GM04503 (cell line): ENCODE results near the gene SCT.

Experiments
- DNase-seq: peaks from one replicate; pipeline ENCODE4 v3.0.0-alpha.2; 2012; ENCODE audit warnings: low read depth

Gene SCT

GRCh38 chr11:584287-584686 is 42.7 kb downstream of the SCT start:
- DNase-seq = no peak

DNA sequence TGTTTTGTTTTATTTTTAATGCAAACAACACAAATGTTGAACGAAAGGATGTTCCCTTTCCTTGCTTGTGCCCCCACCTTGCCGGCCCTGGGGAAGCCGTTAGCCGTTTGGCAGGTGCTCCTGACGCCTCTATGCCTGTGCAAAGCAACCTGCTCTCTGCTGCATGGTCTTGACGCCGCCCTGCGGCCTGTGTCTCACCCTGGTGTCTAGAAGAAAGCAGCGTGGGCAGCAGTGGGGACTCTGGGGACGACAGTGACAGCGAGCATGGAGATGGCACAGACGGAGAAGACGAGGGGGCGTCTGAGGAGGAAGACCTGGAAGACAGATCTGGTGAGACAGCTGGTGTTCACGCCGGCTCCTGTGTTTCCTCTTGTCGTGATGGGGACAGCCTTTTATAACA is 45.2 kb downstream of the SCT start:
- no peak for DNase-seq

DNA sequence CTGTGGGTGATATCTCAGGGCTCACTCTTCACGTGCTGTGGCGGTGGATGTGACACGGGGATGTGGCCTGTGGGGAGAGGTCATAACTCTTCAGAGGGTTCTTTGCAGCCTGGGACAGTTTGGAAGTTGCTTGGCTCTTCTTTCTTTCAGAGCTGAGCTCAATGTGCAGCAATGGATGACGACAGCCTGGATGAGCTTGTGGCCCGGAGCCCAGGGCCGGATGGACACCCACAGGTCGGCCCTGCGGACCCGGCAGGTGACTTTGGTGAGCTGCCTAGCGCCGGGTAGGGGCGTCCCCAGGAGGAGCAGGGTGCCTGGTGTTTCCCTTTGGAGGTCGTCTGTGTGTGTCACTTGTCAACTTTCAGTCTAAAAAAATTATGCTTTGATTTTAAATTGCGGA is 45.6 kb downstream of the SCT start:
- DNase-seq = no peak

- DNase-seq = no peak
Observed at GRCh38 chr11:579830-580601, 47.0 kb downstream of the SCT start.

GRCh38 chr11:578276-579035 is 48.5 kb downstream of the SCT start:
- DNase-seq = no peak

DNA sequence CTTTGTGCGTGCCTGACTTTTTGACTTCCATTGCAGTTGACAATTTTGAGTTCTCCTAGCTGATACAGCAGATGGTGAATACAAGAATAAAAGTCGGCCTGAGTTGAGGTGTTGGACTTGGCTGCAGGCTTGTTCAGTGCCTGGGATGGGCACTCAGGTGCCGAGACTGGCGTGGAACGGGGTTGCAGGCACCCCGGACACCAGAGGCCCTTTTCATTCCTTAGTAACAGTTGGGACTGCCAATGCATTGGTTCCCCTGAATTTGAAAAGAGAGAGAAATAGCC is 49.4 kb downstream of the SCT start:
- no peak for DNase-seq

GRCh38 chr11:576811-577610 is 50.0 kb downstream of the SCT start:
- DNase-seq = no peak
